GM19455 (cell line): ENCODE data around the gene HMGB1.
"Not testable (repeated sequence)": the region's sequence is repeated elsewhere in the genome, so short reads cannot be mapped to it uniquely, and the experiment has no call there.

Experiments
- ATAC-seq: cut with Tn5 transposase; IDR thresholded peaks from one replicate; pipeline ENCODE4 v1.9.1; 2021; ENCODE audit not compliant: unreplicated experiment

The HMGB1 gene

GRCh38 chr13:30466841-30467252, 1.1 kb upstream of the HMGB1 start:
- no peak for ATAC-seq

- ATAC-seq = no peak
These were observed 600 bp upstream of the HMGB1 start for GRCh38 chr13:30466358-30466714.

GRCh38 chr13:30465343-30465592, 468 bp downstream of the HMGB1 start:
- ATAC-seq = no peak

DNA sequence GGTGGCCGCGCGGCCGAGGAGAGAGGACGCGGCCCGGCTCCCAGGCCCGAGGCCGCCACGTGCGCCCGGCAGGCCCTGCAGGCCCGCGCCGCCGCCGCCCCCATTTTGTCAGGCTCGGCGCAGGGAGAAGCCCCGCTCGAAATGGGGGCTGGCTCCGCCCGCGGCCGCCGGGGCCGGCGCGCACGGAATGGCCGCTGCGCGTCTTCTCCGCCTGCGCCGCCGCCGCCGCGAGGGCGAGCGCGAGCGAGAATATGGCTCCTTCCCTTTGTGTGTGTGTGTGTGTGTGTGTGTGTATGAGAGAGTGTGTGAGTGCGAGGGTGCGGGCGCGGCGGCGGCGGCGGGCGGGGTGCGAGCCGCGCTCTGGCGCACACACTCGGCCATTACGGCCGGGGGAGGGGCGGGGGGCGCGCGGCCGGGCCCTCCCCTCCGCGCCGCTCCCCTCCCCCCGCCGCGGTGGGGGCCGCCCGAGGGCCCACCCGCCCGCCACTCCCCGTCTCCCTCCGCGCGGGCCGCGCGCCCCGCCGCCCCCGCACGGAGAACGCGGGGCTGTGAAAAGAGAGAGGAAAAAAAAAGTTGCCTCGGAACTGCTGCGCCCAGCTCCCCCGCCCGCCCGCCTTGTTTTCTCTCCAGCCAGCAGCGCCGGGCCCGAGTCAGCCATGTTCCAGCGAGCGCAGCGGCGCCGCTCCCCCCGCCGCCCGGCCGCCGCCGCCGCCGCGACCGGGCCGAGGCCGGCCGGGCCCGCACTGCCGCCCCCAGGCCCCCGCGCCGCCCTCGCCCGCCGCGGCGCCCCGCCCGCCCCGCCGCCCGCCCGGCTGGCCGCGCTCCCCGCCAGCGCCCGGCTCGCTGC, 1.0 kb downstream of the HMGB1 start:
- ATAC-seq = peak; percentile 23

DNA sequence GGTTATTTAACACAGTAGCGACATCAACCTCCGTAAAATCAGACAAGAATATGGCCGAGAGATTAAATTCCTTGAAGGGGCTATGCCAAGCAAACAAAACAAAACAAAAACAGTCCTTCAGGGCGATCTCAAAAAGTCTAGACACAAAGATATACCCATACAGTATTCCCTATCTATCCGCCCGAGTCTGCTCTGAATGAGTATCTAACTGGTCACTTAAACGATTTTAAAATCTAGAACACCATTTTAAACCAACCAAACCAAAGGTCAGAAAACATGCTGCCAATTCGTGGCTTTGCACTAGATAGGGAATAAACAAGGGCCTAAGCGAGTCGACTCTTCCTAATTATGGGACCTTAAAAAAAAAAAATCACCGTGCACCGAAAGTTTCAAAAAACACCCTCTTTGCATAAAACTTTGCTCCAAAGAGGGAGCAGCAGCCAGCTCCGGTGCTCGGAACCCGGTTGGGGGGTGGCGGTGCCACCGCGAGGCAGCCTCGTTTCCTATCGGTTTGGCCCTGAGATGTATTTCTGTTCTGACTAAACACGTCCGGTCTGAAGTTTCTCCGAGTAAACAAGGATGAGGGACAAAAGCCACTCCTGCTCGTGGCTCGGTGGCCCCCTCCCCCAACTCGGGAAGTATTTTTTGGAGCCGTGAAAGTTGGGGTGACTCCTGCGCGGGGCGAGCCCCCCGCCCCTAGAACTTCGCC, 1.8 kb downstream of the HMGB1 start:
- peak; percentile 43 for ATAC-seq

GRCh38 chr13:30461279-30462066, 4.3 kb downstream of the HMGB1 start:
- not testable (repeated sequence) for ATAC-seq

GRCh38 chr13:30457306-30457891, 8.3 kb downstream of the HMGB1 start:
- no peak for ATAC-seq

DNA sequence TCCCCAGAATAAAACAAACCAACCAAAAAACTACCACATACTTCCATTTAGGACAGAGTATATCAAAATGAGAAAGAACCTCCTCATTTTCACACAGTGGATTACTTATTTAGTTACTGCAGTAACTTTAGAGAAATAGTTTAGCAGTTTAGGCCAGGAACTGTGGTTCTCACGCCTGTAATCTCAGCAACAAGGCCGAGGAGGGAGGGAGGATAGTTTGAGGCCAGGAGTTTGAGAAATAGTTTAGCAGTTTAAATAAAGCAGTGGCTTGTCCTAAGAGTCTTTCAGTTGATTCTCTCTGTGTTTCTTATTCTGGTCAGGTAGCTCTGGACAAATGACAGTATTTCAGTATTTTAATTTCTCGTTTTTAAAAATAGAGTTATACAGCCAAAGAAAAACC, 9.4 kb downstream of the HMGB1 start:
- ATAC-seq = no peak

DNA sequence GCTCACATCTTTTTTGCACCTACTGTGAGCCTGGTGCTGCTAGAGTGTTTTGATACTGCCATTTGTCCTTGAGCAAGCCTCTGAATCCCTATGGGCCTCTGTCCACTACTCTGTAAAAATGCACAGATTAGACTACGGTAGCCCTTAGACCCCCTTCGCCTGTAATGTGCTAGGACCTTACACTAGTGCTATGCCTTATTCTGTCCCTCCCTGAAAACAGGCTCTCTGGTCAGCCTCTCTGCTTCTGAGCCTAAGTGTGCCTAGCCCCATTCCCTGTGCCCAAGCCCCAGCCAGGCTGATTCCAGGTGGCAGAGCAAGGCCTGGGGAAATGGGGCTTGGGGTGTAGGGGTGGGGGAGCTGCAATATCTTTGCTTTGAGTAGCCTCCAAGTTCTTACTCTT, 10.7 kb downstream of the HMGB1 start:
- ATAC-seq = no peak

- no peak for ATAC-seq
These were observed 12.0 kb downstream of the HMGB1 start for GRCh38 chr13:30453727-30454126.

- ATAC-seq = not testable (repeated sequence)
These were observed 14.3 kb downstream of the HMGB1 start for GRCh38 chr13:30451476-30451875.

DNA sequence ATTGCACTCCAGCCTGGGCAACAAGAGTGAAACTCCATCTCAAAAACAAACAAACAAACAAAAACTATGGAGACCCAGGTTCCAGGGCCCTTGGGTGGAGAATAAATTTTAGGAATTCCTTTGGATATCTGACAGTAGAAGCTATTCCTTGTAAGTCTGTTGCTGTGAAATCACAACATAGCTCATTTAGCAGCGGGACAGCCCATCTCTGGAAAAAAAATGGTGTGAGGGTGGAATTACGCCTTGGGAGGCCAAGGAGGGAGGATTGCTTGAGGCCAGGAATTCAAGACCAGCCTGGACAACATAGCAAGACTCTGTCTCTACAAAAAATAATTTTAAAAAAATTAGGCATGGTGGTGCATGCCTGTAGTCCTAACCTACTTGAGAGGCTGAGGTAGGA, 15.7 kb downstream of the HMGB1 start:
- ATAC-seq = no peak

DNA sequence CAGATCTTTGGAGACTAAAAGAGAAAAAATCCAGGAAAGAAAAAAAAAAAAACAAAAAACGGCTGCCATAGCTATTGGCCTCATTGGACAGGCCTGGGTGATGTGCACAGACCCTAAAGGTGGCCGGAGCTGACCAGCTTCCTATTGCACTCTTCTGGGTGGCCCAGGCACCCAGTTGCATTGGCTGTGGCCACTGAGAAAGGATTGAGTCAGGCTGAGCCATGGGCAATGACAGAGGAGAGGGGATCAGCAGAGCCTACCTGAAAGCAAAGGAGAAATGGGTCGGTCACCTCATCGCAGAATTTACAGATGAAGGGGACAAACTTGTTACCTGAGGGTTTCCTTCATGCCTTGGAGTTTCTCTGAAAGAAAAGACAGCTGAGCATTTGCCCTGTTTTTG, 17.3 kb downstream of the HMGB1 start:
- ATAC-seq = no peak

GRCh38 chr13:30446126-30446500, 19.6 kb downstream of the HMGB1 start:
- ATAC-seq = no peak

DNA sequence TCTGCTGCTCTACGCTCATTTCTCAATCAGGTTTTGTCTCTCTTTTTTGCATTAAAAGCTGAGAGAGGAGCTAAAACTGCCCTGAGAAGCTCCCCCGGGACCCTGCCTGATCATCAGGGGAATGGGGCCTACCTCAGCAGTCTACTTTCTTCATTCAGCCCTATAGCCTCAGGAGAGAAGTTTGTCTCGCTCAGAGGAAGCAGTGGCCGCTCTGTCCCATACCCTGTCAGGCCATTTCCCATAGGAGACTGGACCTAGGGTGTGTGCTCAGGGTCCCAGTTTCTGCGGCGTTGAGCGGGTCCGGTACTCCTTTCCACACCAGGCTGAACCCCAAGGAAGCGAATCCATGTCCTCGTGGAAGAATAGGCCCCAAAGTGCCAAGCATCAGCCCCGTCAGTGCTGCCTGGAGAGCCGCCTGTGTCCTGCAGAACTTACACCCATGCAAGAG, 21.8 kb downstream of the HMGB1 start:
- no peak for ATAC-seq

- not testable (repeated sequence) for ATAC-seq
These were observed 22.2 kb downstream of the HMGB1 start for GRCh38 chr13:30443491-30443890.

GRCh38 chr13:30442926-30443325, 22.8 kb downstream of the HMGB1 start:
- ATAC-seq = no peak

DNA sequence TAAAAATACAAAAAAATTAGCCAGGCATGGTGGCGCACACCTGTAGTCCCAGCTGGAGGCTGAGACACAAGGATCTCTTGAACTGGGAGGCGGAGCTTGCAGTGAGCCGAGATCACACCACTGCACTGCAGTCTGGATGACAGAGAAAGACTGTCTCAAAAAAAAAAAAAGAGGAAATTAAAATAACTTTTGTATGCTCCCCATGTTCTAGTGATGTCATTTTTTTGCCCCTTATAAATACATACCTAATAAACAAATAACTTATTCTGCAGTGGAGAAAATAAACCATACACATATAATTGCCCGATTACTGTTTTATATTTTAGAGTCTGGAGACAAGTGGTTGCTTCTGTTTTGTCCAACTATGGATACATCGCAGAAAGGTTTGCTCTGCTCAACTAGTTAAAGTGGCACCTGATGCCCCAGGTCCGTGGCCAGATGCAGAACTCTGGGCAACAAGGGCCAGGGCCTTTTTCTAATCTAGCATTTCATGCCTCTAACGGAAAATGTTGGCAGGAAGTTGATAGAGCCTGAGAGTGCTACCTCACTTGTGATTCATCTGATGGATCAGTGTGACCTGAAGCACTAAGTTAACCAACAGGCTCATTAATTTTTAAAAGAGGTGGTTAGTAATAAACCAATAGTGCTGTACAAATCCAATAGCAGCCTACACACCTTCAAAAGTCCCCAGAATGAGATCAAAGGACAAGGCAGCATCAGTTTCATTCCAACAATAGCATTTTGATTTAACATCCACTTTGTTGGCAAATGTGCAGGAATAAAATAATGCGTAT, 24.6 kb downstream of the HMGB1 start:
- no peak for ATAC-seq

- no peak for ATAC-seq
These were observed 27.4 kb downstream of the HMGB1 start for GRCh38 chr13:30438286-30438685.

DNA sequence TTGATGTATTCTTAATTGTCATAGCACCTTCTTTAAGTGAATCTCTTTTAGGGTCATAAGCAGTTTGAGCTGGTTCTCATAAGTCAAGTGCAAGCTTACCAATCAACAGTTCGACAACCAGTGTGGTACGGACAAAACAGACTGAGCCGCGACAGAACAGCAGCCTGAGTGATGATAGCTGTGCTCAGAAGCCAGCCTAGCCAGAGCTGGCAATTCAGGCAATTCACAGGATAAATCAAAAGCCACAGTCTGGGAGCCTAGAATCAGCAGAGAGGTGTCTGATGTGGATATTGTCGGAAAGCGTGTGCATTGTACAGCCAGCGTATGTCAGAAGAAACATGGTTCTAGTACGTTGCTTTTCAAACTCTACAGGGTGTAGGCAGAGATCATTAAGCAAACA, 28.6 kb downstream of the HMGB1 start:
- no peak for ATAC-seq
